Endothelial cell of umbilical vein (primary cell): ENCODE data around the gene DEFB126. TPM values are rescaled to one million over a fixed set of nuclear protein-coding genes. Genes with fewer than 3 reads are reported as not detected.

ENCODE experiments used
- BruUV-seq: library from RNA; stranded (reverse); fragments of 400-500 nt; replicated peaks from 2 replicates; lab custom pipeline; 2021; lab: Mats Ljungman, UMichigan
- CTCF ChIA-PET: fragments of 300-600, 350-600 bp; sonication (Branson Sonifier 250); formaldehyde crosslinking; loops from one replicate; lab custom pipeline; 2021; ENCODE audit warnings: antibody characterized with exemption, inconsistent platforms; lab: Charles Lee
- POLR2A ChIA-PET: fragments of 300-600, 350-600 bp; sonication (Branson Sonifier 250); formaldehyde crosslinking; loops from one replicate; lab custom pipeline; 2021; ENCODE audit warnings: antibody characterized with exemption, inconsistent platforms; lab: Charles Lee
- DNase-seq: peaks from one replicate; pipeline ENCODE4 v3.0.0-alpha.2; 2011; ENCODE audit warnings: low read depth, low spot score
- FAIRE-seq: peaks from 2 replicates; lab custom pipeline; 2011; peaks lifted over from hg19 to GRCh38; lab: Jason Lieb, UNC
- H2AFZ ChIP-seq: 2 replicates; pipeline ENCODE4 v1.6.0; 2012; ENCODE audit warnings: low read depth, low read length, control low read depth, inconsistent platforms
- H3K27ac ChIP-seq: 2 replicates; pipeline ENCODE4 v1.5.1; 2011; ENCODE audit warnings: low read depth, mild to moderate bottlenecking, control low read depth, low read length, moderate library complexity; ENCODE audit not compliant: insufficient read depth
- H3K27me3 ChIP-seq, 2 experiments: 2 replicates each; pipeline versions ENCODE4 v1.6.0 to v1.6.1; 2011; ENCODE audit warnings: low read length in 2 of 2, mixed read lengths in 1 of 2; ENCODE audit not compliant: control insufficient read depth in 2 of 2, insufficient read depth in 2 of 2
- H3K36me3 ChIP-seq, 2 experiments: 2 replicates in 1 of 2; 3 replicates in 1 of 2; pipeline ENCODE4 v1.5.1; 2011; ENCODE audit warnings: low read length in 2 of 2, mild to moderate bottlenecking in 1 of 2, moderate library complexity in 1 of 2; ENCODE audit not compliant: control insufficient read depth in 2 of 2, insufficient read depth in 2 of 2; ENCODE audit errors: extremely low read depth in 1 of 2
- H3K4me1 ChIP-seq: 3 replicates; pipeline ENCODE4 v1.5.1; 2011; ENCODE audit warnings: mild to moderate bottlenecking, low read length; ENCODE audit not compliant: control insufficient read depth, insufficient read depth; ENCODE audit errors: extremely low read depth
- H3K4me2 ChIP-seq: 2 replicates; pipeline ENCODE4 v1.6.1; 2011; ENCODE audit warnings: low read length, control low read depth, mixed read lengths; ENCODE audit not compliant: insufficient read depth
- H3K4me3 ChIP-seq, 3 experiments: fragments of 200-600 bp in 1 of 3; sonication (generic), shearing (Covaris generic) in 1 of 3; replicated peaks in 1 of 3; 2 replicates each; pipeline ENCODE4 v1.5.1; 2011 to 2016; ENCODE audit warnings: control low read depth in 3 of 3, low read length in 3 of 3, mild to moderate bottlenecking in 2 of 3, inconsistent platforms in 1 of 3, low read depth in 1 of 3, moderate library complexity in 1 of 3; ENCODE audit not compliant: insufficient read depth in 1 of 3
- H3K79me2 ChIP-seq: 2 replicates; pipeline ENCODE4 v1.6.0; 2012; ENCODE audit warnings: low read length, inconsistent platforms; ENCODE audit not compliant: control insufficient read depth, insufficient read depth
- H3K9ac ChIP-seq: replicated peaks from 2 replicates; pipeline ENCODE3; 2011; ENCODE audit warnings: low read length, control low read depth; ENCODE audit not compliant: insufficient read depth; ENCODE audit errors: extremely low read depth
- H3K9me1 ChIP-seq: replicated peaks from 3 replicates; pipeline ENCODE4 v1.6.0; 2011; ENCODE audit warnings: mild to moderate bottlenecking, low read length; ENCODE audit not compliant: control insufficient read depth, insufficient read depth; ENCODE audit errors: extremely low read depth
- H3K9me3 ChIP-seq: replicated peaks from 2 replicates; pipeline ENCODE4 v1.5.1; 2012; ENCODE audit warnings: low read length, inconsistent platforms; ENCODE audit not compliant: control insufficient read depth, insufficient read depth
- H4K20me1 ChIP-seq: replicated peaks from 2 replicates; pipeline ENCODE3; 2011; ENCODE audit warnings: mild to moderate bottlenecking, low read length; ENCODE audit not compliant: control insufficient read depth, insufficient read depth; ENCODE audit errors: extremely low read depth
- EZH2 ChIP-seq: IDR thresholded peaks from 2 replicates; pipeline ENCODE4 v1.6.1; 2012; ENCODE audit warnings: borderline replicate concordance, low read depth, mild to moderate bottlenecking, moderate library complexity, low read length, inconsistent platforms; ENCODE audit not compliant: severe bottlenecking
- FOS ChIP-seq: IDR thresholded peaks from 2 replicates; pipeline ENCODE4 v1.6.1; 2011; ENCODE audit warnings: mild to moderate bottlenecking, low read length, moderate library complexity, borderline replicate concordance; ENCODE audit not compliant: insufficient read depth
- GATA2 ChIP-seq: IDR thresholded peaks from 2 replicates; pipeline ENCODE4 v1.7.0; 2011; ENCODE audit warnings: low read depth, mild to moderate bottlenecking, moderate library complexity, mixed read lengths, low read length; ENCODE audit not compliant: insufficient read length, insufficient read depth
- JUN ChIP-seq: IDR thresholded peaks from 2 replicates; pipeline ENCODE4 v1.6.1; 2011; ENCODE audit warnings: borderline replicate concordance, low read depth; ENCODE audit not compliant: insufficient read length, insufficient read depth
- MYC ChIP-seq: IDR thresholded peaks from one replicate; pipeline ENCODE4 v1.6.1; 2011; ENCODE audit warnings: mild to moderate bottlenecking, low read depth, low read length
- POLR2A ChIP-seq: IDR thresholded peaks from 2 replicates; pipeline ENCODE4 v1.6.1; 2012; ENCODE audit warnings: low read depth, mild to moderate bottlenecking, control low read depth, low read length
- POLR2AphosphoS5 ChIP-seq: IDR thresholded peaks from 2 replicates; pipeline ENCODE4 v1.6.1; 2012; ENCODE audit warnings: low read depth, mild to moderate bottlenecking, control low read depth, low read length, moderate library complexity; ENCODE audit not compliant: insufficient read depth
- dilution Hi-C: fragments of 300-500 bp; cut with MboI; formaldehyde crosslinking; loops from one replicate; pipeline ENCODE4 v1.15.0; 2019; ENCODE audit warnings: low sequenced_read_pairs; ENCODE audit not compliant: extremely low pct_ligation_motif_present
- intact Hi-C: fragments of 100-400 bp; cut with micrococcal nuclease; formaldehyde crosslinking; loops from one replicate; pipeline ENCODE4 v1.10.0; 2022
- polyA plus RNA-seq, 4 experiments: library from polyadenylated mRNA; depleted of rRNA in 3 of 4; stranded (reverse) in 3 of 4; unstranded in 1 of 4; fragments of >200 nt; gene quantifications; 2 replicates each; pipeline versions ENCODE4 v1.2.1 to v1.2.3, GENCODE V29; 2011 to 2012; ENCODE audit warnings: missing spikeins in 1 of 4
- total RNA-seq: library from RNA; stranded (reverse); gene quantifications from 2 replicates; pipeline ENCODE4 v1.2.3, GENCODE V29; 2021
- TF ChIP-seq, protein P1 (sequence below): IDR thresholded peaks from 2 replicates; pipeline ENCODE4 v1.6.1; 2011; ENCODE audit not compliant: insufficient read depth, insufficient read length
- TF ChIP-seq, protein P2 (sequence below), 2 donors: IDR thresholded peaks; 1 replicate in 1 of 2; 2 replicates in 1 of 2; pipeline ENCODE4 v1.5.1; 2011; ENCODE audit warnings: low read length in 2 of 2, mild to moderate bottlenecking in 2 of 2, moderate library complexity in 2 of 2, control low read depth in 1 of 2, inconsistent platforms in 1 of 2, low read depth in 1 of 2; ENCODE audit not compliant: insufficient read depth in 1 of 2; ENCODE audit errors: extremely low read depth in 1 of 2

Gene DEFB126
- total and polyA plus RNA-seq, 2 donors (not counting 3 experiments of a cell fraction or from before 2014, with no cell fraction given) = not detected

DNA sequence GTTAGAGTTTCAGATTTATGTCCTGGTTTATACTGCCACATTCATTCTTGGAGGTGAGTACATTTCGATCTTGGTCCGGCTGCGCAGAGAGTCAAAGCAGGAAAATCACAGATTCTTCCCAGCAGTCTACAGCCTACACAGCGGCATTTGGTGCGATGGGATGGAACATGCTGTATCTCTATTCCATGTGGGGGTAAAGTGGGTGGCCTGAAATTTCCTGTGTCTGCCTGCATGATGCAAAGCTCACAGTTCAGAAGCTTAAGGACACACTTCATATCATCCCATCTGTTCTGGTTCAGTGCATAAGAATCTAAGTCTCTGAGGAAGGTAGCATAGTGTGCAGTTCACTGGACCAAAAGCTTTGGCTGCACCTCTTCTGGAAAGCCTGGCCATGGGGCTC, 14.8 kb downstream of the DEFB126 start, which contains the start of gene DEFB127:
DEFB127 (plus strand) TSS at position 301 of the 400 bp plus-strand sequence; CDS start at position 392, 91 bp downstream.
- Histone ChIP-seq H3K36me3 (no peaks in the 10 kb centered on the region), H3K4me3 (no peak within 1 kb of the TSS), H3K4me2 (no peak within 1 kb of the TSS), H3K9ac (no peak within 1 kb of the TSS), H2AFZ (no peak within 1 kb of the TSS), H3K9me3 (no peaks in the 10 kb centered on the region), H4K20me1 (no peaks in the 10 kb centered on the region), H3K27ac (no peak within 1 kb of the TSS), H3K9me1 (no peaks in the 10 kb centered on the region), H3K79me2 (no peaks in the 10 kb centered on the region), H3K27me3 (peaks cover 3 to 7% of the 10 kb centered on the region in 2 experiments), H3K4me1 (no peaks in the 10 kb centered on the region)
- intact Hi-C loops (no loop called here), dilution Hi-C loops (no loop called here)
- FAIRE-seq (no peak), DNase-seq (no peak)
- TF ChIP-seq GATA2 (no peak), FOS (no peak), MYC (no peak), POLR2A (no peak), JUN (no peak), POLR2AphosphoS5 (no peak), EZH2 (no peak)
- TF ChIP-seq, protein P1, sequence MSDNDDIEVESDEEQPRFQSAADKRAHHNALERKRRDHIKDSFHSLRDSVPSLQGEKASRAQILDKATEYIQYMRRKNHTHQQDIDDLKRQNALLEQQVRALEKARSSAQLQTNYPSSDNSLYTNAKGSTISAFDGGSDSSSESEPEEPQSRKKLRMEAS = no peak
- TF ChIP-seq, protein P2, sequence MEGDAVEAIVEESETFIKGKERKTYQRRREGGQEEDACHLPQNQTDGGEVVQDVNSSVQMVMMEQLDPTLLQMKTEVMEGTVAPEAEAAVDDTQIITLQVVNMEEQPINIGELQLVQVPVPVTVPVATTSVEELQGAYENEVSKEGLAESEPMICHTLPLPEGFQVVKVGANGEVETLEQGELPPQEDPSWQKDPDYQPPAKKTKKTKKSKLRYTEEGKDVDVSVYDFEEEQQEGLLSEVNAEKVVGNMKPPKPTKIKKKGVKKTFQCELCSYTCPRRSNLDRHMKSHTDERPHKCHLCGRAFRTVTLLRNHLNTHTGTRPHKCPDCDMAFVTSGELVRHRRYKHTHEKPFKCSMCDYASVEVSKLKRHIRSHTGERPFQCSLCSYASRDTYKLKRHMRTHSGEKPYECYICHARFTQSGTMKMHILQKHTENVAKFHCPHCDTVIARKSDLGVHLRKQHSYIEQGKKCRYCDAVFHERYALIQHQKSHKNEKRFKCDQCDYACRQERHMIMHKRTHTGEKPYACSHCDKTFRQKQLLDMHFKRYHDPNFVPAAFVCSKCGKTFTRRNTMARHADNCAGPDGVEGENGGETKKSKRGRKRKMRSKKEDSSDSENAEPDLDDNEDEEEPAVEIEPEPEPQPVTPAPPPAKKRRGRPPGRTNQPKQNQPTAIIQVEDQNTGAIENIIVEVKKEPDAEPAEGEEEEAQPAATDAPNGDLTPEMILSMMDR (IDR thresholded peaks at IDR 0.05; ENCODE audit: extremely low read depth in 1 of 2, insufficient read depth in 1 of 2, low read depth in 1 of 2, low read length in 2 of 2) = no peak
- CTCF ChIA-PET = no interaction called here
- BruUV-seq = no TSS peak
- POLR2A ChIA-PET = no interaction called here
